Pancreas (tissue), 10 donors: ENCODE results near the gene ADRM1. TPM values are rescaled to one million over a fixed set of nuclear protein-coding genes. Genes with fewer than 3 reads are reported as not detected.
A peak's percentile ranks its signal among the peaks of the same experiment; 100 is the strongest.

Source experiments
- ATAC-seq, 4 donors: fragments of 200-7000 bp; cut with Tn5 transposase; one replicate each; pipeline versions ENCODE4 v1.8.0 to v1.9.1; 2020; ENCODE audit warnings: mild to moderate bottlenecking in 4 of 4, moderate library complexity in 4 of 4
- DNase-seq, 6 donors: peaks; one replicate each; pipeline ENCODE4 v3.0.0-alpha.2; 2020
- FAIRE-seq: peaks from 2 replicates; lab custom pipeline; 2012; peaks lifted over from hg19 to GRCh38; lab: Jason Lieb, UNC
- H3K27ac ChIP-seq, 4 donors: fragments of 200-600 bp; sonication (generic); 1 replicate in 3 of 4; 2 replicates in 1 of 4; pipeline versions ENCODE4 v1.5.0 to v1.8.0; 2020
- H3K27me3 ChIP-seq, 4 donors: fragments of 200-600 bp; one replicate each; pipeline ENCODE4 v1.8.0; 2021
- H3K36me3 ChIP-seq, 3 donors: fragments of 200-600 bp; sonication (generic) in 1 of 3; one replicate each; pipeline versions ENCODE4 v1.5.0 to v1.8.0; 2020 to 2021
- H3K4me1 ChIP-seq, 3 donors: fragments of 200-600 bp; one replicate each; pipeline ENCODE4 v1.8.0; 2021
- H3K4me3 ChIP-seq, 4 donors: fragments of 200-600 bp; sonication (generic) in 2 of 4; one replicate each; pipeline versions ENCODE4 v1.5.0 to v1.8.0; 2020 to 2021
- H3K9me3 ChIP-seq, 4 donors: fragments of 200-600 bp; one replicate each; pipeline ENCODE4 v1.8.0; 2021
- WGBS, 2 donors: extraction: QIAGEN DNeasy Blood & Tissue Kit; methylation state at CpG; one replicate each; pipeline ENCODE4 v1.1.7; 2013; 5-methylcytosine and 5-hydroxymethylcytosine counted together
- intact Hi-C, 3 donors: fragments of 100-400 bp; cut with DNase I; formaldehyde crosslinking; loops; one replicate each; pipeline versions ENCODE4 v1.11.1 to v1.14.2; 2022
- polyA plus RNA-seq, 2 donors: library from polyadenylated mRNA; stranded (reverse); fragments of 200-250 nt; gene quantifications; one replicate each; pipeline ENCODE4 v1.2.3, GENCODE V29; 2013
- total RNA-seq, 6 donors: library from RNA; stranded (reverse); fragmentation: NEBNext Ultra II Directional in 4 of 6; extraction: Animal tissue kit (Norgen Biotek cat#: 25700) in 4 of 6; gene quantifications; one replicate each; pipeline versions ENCODE4 v1.2.1 to v1.2.4, GENCODE V29; 2021 to 2023
- TF ChIP-seq, protein P1 (sequence below), 4 donors: fragments of 200-600 bp; sonication (generic) in 3 of 4; IDR thresholded peaks; one replicate each; pipeline versions ENCODE4 v1.5.0 to v1.8.0; 2021; ENCODE audit warnings: antibody characterized with exemption in 4 of 4
- donor health status: healthy with polysubstance abuse.
- donor health status: DM: no; HTN: no; CAD: no; lungs with moderate emphysema.
- donor health status: DM: no; HTN: no; CAD: no.
- donor health status: control.
- donor health status: control.
- donor health status: Bipolar disorder and iron deficiency.
- donor health status: DM: yes; HTN: yes; CAD: no.
- donor health status: DM: no; HTN: no; CAD: no.
- donor health status: DM: no; HTN: no; CAD: no.
- donor health status: DM: yes; HTN: yes; CAD: no.

Gene ADRM1
- total and polyA plus RNA-seq, 8 donors, result 33.3 to 76.0 (median 41.7) TPM

DNA sequence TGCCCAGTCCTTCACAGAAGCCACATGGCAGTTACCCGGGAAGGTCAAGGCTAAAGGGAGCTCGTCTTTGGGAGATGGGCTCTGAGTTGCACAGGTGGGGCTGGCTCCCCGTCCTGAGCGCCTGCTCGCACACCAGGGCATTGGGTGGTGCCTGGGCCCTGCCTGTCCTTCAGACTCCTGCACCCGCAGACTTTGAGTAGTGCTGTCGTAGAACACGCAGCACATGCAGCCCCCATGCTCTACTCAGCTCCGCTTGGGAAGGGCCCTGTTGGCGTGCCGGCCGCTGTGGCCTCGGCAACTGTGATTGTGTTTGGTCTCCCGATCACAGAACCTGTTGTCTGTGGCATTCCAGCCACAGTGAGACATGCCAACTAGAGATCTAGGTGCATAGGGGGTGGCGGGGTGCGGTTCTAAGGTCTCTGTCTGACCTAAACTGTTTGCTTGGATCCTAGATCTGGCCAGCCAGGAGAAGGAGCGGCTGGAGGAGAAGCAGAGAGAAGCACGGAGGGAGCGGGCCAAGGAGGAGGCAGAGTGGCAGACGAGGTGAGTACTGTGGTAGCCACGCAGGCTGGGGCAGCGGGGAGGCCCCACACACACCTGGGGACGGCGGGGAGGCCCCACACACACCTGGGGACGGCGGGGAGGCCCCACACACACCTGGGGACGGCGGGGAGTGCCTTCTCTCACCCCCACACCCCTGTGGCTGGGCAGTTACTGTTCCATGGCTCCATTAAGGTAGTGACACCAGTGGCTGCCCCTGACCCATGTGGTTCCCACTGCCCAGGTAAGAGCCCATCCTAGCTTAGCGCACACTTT is 11.3 kb upstream of the ADRM1 start:
- TF ChIP-seq, protein P1, sequence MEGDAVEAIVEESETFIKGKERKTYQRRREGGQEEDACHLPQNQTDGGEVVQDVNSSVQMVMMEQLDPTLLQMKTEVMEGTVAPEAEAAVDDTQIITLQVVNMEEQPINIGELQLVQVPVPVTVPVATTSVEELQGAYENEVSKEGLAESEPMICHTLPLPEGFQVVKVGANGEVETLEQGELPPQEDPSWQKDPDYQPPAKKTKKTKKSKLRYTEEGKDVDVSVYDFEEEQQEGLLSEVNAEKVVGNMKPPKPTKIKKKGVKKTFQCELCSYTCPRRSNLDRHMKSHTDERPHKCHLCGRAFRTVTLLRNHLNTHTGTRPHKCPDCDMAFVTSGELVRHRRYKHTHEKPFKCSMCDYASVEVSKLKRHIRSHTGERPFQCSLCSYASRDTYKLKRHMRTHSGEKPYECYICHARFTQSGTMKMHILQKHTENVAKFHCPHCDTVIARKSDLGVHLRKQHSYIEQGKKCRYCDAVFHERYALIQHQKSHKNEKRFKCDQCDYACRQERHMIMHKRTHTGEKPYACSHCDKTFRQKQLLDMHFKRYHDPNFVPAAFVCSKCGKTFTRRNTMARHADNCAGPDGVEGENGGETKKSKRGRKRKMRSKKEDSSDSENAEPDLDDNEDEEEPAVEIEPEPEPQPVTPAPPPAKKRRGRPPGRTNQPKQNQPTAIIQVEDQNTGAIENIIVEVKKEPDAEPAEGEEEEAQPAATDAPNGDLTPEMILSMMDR (IDR thresholded peaks at IDR 0.05), result no peak
- Histone ChIP-seq H3K27ac (no peak overlapping the region), H3K27me3 (no peaks in the 10 kb centered on the region), H3K4me3 (no peak overlapping the region), H3K9me3 (no peaks in the 10 kb centered on the region), H3K4me1 (no peaks in the 10 kb centered on the region), H3K36me3 (peaks cover 5 to 57% (median 20%) of the 10 kb centered on the region in 3 donors)
- 94 to 95% methylated on average over 29 of the region's 29 CpGs for whole genome bisulfite sequencing, 2 donors
- intact Hi-C loops, result no loop called here
- DNase-seq, result peak in 2 of 6 donors; percentile 30 to 60
- FAIRE-seq, result no peak
- no peak for ATAC-seq

DNA sequence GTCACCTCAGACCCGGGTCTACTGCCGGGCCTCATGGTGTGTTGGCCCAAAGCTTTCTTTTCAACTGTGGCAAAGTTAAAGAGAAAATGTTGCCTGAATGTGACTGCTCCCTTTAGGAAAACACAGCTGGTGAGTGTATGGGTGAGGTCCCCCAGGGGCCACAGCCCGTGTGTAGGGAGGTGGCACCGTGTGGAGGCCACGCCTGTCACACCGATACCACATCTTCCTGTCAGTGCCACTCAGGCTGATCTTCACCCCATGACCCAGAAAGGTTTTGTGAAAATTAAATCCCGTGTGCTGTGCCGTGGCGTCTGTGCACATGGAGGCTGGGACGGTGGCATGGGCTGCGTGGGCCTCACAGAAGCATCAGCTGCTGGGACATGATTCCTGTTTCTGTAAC is 10.7 kb upstream of the ADRM1 start:
- Histone ChIP-seq H3K36me3 (peaks cover 4 to 50% (median 15%) of the 10 kb centered on the region in 3 donors), H3K9me3 (no peaks in the 10 kb centered on the region), H3K27me3 (no peaks in the 10 kb centered on the region), H3K4me1 (peaks cover 0 to under 1% (median 0%) of the 10 kb centered on the region in 3 donors), H3K4me3 (no peak overlapping the region), H3K27ac (no peak overlapping the region)
- ATAC-seq (no peak), FAIRE-seq (no peak), DNase-seq (peak in 1 of 6 donors; percentile 19)
- intact Hi-C loops, result no loop called here
- TF ChIP-seq, protein P1 (IDR thresholded peaks at IDR 0.05), result no peak
- 93 to 95% methylated on average over 11 of the region's 11 CpGs for WGBS, 2 donors

DNA sequence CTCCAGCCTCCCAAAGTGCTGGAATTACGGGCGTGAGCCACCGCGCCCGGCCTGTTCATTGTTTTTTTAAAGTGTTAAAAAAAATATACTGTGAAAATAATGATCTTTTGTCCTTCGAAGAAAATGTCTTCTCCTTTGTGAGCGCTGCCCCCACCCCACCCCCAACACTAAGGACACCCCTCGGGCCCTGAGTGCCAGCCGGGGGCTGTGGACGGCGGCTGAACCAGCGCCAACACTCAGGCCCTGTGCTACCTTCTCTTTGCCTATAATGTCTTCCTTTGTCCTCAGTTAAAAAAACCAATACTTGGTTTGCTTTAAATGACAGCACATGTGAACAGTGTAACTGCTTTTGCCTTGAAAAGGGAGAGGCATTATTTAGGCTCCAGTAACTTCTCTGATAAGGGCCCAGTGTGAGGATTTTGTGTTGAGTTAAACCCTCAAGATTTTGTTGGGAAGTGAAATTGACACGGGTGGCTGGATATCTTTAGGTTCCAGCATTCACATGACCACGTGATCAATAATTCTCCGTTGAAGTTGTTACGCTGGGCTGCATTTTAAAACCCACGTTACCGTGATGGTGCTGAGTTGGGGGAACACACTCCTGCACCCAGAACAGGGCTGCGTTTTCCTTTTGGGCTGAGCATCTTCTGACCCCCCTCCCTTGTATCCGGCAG is 9.5 kb upstream of the ADRM1 start:
- WGBS, 2 donors, result 82 to 87% methylated on average over 20 of the region's 20 CpGs
- ATAC-seq (no peak), DNase-seq (peak in 1 of 6 donors; percentile 31), FAIRE-seq (no peak)
- peaks cover 8 to 10% (median 10%) of the 10 kb centered on the region in 3 donors for H3K4me1 ChIP-seq
- intact Hi-C loops, result no loop called here
- TF ChIP-seq, protein P1 (IDR thresholded peaks at IDR 0.05), result no peak
- H3K27me3 ChIP-seq, result no peaks in the 10 kb centered on the region
- H3K36me3 ChIP-seq, result peaks cover 4 to 44% (median 15%) of the 10 kb centered on the region in 3 donors
- no peak overlapping the region for H3K4me3 ChIP-seq
- H3K9me3 ChIP-seq, result no peaks in the 10 kb centered on the region
- H3K27ac ChIP-seq, result no peak overlapping the region

DNA sequence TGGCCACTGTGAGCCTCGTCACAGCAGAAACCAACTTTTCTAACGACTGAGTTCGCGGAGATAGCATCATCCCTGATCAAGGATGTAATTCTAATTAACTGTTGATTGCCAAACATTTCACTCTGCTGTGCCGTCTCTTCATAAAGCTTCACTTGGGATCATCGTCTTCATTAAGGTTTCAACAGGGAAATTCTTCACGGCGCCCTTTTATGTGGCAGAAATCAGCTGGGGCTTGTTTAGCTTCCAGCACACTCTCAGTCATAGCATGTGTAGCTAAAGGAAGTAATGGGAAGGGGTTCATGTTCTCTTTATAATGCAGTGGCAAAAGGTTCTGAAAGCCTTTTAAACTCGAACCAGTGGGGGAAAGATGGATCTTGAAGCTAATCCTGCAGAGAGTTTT is 8.9 kb upstream of the ADRM1 start:
- ATAC-seq (no peak), DNase-seq (no peak), FAIRE-seq (no peak)
- TF ChIP-seq, protein P1 (IDR thresholded peaks at IDR 0.05), result no peak
- peaks cover 10 to 16% (median 15%) of the 10 kb centered on the region in 3 donors for H3K4me1 ChIP-seq
- peaks cover 4 to 42% (median 14%) of the 10 kb centered on the region in 3 donors for H3K36me3 ChIP-seq
- H3K27ac ChIP-seq, result no peak overlapping the region
- WGBS, 2 donors, result 82 to 89% methylated on average over 9 of the region's 9 CpGs
- intact Hi-C loops, result no loop called here
- no peaks in the 10 kb centered on the region for H3K9me3 ChIP-seq
- no peak overlapping the region for H3K4me3 ChIP-seq
- H3K27me3 ChIP-seq, result no peaks in the 10 kb centered on the region
